Uterus (tissue), 2 donors: ENCODE results near the gene ADAP2.

Experiments used
- POLR2A ChIP-seq, 2 donors: fragments of 450-650 bp; IDR thresholded peaks; one replicate each; pipeline ENCODE4 v1.6.1; 2016; ENCODE audit warnings: antibody characterized with exemption in 2 of 2, mild to moderate bottlenecking in 1 of 2, moderate library complexity in 1 of 2
- TF ChIP-seq, protein P1 (sequence below), 4 experiments: fragments of 200-600 bp in 2 of 4; fragments of 450-650 bp in 2 of 4; sonication (generic) in 2 of 4; IDR thresholded peaks; one replicate each; pipeline ENCODE4 v1.5.1; 2016 to 2019; ENCODE audit warnings: antibody characterized with exemption in 4 of 4, mild to moderate bottlenecking in 2 of 4, moderate library complexity in 1 of 4

DNA sequence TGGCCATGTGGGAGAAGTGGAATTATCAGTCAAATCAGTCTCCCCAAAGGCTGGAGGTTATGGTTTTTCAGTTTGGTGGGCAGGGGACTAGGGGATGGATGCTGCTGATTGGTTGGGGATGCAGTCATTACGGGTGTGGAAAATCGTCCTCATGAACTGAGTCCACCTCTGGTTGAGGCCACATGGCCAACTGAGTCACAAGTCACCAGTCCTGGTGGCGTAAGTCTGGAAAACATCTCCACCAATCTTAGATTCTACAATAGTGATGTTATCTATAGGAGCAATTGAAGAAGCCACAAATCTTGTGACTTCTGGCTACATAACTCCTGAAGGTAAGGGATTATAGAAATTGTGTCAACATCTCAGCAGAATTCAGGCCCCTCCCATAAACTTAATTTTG lies 43.9 kb downstream of the ADAP2 start:
- TF ChIP-seq, protein P1, sequence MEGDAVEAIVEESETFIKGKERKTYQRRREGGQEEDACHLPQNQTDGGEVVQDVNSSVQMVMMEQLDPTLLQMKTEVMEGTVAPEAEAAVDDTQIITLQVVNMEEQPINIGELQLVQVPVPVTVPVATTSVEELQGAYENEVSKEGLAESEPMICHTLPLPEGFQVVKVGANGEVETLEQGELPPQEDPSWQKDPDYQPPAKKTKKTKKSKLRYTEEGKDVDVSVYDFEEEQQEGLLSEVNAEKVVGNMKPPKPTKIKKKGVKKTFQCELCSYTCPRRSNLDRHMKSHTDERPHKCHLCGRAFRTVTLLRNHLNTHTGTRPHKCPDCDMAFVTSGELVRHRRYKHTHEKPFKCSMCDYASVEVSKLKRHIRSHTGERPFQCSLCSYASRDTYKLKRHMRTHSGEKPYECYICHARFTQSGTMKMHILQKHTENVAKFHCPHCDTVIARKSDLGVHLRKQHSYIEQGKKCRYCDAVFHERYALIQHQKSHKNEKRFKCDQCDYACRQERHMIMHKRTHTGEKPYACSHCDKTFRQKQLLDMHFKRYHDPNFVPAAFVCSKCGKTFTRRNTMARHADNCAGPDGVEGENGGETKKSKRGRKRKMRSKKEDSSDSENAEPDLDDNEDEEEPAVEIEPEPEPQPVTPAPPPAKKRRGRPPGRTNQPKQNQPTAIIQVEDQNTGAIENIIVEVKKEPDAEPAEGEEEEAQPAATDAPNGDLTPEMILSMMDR (IDR thresholded peaks at IDR 0.05): no peak
- TF ChIP-seq POLR2A (IDR thresholded peaks at IDR 0.05): no peak
